Omental fat pad (tissue), 4 donors: ENCODE measurements around the gene NBEA. TPM values are rescaled to one million over a fixed set of nuclear protein-coding genes. Genes with fewer than 3 reads are reported as not detected.

Experiments used
- ATAC-seq: fragments of 150-250 bp; one replicate; pipeline ENCODE4 v1.9.1; 2016; ENCODE audit warnings: mild to moderate bottlenecking, moderate library complexity; ENCODE audit not compliant: low FRiP score
- DNase-seq: peaks from one replicate; pipeline ENCODE4 v3.0.0-alpha.2; 2019; ENCODE audit warnings: low spot score
- total RNA-seq, 4 donors: library from RNA; depleted of rRNA; stranded (reverse); fragments of >200 nt; gene quantifications; one replicate each; pipeline ENCODE4 v1.1.0, GENCODE V29; 2016
- TF ChIP-seq, protein P1 (sequence below), 3 donors: fragments of 450-650 bp; IDR thresholded peaks; one replicate each; pipeline ENCODE4 v1.5.1; 2016 to 2017; ENCODE audit warnings: antibody characterized with exemption in 3 of 3, mild to moderate bottlenecking in 3 of 3, moderate library complexity in 2 of 3

NBEA gene
- total RNA-seq, 4 donors from 2014 or later, result 4.3 to 10.7 (median 6.1) TPM

DNA sequence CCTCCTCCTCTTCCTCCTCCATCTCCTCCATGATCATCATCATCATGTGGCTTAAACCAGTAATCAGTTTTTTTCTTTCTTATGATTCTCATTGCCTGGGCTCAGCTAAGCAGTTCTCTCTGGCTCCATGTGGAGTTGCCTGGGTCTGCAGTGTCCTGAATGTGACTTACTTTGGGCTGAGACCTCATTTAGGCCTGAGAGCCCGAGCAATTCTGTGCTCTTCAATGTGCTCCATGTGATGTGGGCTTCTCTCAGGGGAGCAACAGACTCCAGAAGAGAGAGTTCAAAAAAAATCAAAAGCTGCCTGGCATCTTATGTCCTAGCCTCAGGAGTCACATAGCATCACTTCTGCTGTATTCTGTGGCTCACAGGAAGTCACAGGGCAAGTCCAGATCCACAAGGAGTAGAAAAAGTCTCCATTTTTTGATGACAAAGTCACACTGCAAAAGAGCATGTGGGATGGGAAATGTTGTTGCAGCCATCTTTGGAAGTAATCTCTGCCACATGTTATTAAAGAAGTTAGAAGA is 405.7 kb downstream of the NBEA start:
- no peak for DNase-seq
- TF ChIP-seq, protein P1, sequence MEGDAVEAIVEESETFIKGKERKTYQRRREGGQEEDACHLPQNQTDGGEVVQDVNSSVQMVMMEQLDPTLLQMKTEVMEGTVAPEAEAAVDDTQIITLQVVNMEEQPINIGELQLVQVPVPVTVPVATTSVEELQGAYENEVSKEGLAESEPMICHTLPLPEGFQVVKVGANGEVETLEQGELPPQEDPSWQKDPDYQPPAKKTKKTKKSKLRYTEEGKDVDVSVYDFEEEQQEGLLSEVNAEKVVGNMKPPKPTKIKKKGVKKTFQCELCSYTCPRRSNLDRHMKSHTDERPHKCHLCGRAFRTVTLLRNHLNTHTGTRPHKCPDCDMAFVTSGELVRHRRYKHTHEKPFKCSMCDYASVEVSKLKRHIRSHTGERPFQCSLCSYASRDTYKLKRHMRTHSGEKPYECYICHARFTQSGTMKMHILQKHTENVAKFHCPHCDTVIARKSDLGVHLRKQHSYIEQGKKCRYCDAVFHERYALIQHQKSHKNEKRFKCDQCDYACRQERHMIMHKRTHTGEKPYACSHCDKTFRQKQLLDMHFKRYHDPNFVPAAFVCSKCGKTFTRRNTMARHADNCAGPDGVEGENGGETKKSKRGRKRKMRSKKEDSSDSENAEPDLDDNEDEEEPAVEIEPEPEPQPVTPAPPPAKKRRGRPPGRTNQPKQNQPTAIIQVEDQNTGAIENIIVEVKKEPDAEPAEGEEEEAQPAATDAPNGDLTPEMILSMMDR (IDR thresholded peaks at IDR 0.05), result no peak
- ATAC-seq, result no peak

DNA sequence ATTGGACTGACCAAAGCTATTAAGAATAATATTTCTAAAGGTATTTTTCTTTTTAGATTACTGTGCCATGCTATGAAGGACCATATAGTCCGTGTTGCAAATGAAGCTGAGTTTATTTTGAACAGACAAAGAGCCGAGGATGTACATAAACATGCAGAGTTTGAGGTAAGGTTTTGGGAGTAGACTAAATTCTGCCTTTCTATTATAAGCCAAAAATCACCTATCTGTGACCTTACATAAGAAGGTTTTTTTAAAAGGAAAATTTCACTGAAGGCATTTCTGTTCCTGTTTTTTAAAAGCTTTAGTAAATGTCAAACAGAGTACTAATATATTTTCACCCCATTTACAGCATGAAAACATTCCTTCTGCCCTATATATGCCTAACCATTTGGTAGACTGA is 407.0 kb downstream of the NBEA start:
- TF ChIP-seq, protein P1 (IDR thresholded peaks at IDR 0.05), result no peak
- no peak for ATAC-seq
- DNase-seq, result no peak

DNA sequence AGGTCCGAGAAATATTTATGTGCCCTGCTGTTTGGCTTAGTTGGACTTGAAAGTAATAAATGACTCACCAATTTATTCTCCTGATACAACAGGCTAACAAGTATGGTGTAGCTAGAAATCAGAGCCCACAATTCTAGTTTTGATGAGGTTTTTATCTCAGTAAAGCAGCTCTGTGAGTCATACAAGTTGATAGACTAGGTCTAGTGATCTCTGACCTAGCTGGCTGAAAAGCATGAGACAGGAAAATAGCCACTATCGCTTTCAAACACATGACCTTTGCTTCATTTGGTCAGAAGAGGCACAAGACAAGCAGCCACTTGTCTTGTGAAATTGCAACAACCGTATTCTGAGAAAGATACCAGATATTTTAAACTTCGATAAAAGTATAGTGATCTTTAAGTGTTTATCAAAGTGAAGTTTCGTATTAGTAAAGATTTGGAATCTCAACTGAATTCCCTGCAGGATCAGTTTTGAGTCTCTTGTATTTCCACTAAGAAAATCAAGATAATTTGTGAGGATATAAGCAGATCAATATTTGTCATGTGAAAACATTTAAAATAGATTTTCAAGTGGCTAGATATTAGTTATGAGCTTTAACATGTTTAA is 407.7 kb downstream of the NBEA start:
- TF ChIP-seq, protein P1 (IDR thresholded peaks at IDR 0.05), result no peak
- peak; percentile 44 for ATAC-seq
- DNase-seq, result no peak

DNA sequence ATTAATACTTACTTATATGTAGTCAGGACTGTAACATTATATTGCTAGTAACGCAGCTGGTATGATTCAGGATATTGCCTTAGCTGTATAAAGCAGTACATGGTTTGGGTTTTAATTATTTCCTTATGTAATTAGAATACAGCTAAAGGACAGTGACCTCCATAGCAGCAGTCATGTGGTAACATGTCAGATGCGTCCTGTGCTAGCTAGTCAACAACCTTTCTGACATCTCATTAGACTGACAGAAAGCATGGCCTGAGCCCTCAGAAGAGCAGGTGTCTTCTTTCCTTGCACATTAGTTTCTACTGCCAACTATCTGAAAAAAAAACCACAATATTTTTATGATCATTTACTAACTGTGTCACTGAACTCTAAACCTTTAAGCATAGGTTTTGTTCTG is 412.2 kb downstream of the NBEA start:
- ATAC-seq, result no peak
- TF ChIP-seq, protein P1 (IDR thresholded peaks at IDR 0.05), result no peak
- no peak for DNase-seq

DNA sequence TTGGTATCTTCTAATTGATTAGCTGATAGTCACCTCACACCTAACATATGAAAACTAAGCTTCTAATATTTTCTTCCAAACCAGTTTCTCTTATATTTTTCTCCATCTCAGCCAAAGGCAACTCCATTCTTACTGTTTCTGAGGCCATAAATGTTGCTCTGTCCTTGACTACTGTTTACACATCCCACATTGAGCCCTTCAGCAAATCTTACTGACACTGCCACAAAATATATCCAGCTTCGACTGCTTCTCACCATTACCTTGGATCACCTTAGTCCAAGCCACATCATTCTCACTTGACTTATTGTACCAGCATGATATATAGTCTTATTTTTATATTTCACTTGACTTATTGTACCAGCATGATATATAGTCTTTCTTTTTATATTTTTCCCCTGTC is 412.8 kb downstream of the NBEA start:
- TF ChIP-seq, protein P1 (IDR thresholded peaks at IDR 0.05), result no peak
- ATAC-seq (no peak), DNase-seq (no peak)

DNA sequence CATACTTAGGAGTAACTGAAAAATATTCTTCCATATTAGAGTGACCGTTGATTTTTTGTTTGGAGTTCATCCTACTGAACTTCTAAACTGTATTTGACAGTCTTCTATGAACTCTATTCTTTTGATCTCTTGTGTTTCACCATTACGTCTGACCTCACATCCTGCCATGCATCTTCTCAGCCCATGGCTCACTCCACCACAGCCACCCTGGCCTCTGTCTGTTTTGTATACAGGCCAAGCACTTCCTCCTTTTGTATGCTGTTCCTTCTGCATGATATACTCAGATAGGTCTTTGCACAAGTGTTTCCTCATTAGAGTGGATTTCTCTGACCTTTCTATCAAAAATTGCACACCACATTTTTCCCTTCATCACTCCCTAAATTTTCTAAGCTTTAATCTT is 414.5 kb downstream of the NBEA start:
- ATAC-seq (no peak), DNase-seq (no peak)
- TF ChIP-seq, protein P1 (IDR thresholded peaks at IDR 0.05), result no peak

DNA sequence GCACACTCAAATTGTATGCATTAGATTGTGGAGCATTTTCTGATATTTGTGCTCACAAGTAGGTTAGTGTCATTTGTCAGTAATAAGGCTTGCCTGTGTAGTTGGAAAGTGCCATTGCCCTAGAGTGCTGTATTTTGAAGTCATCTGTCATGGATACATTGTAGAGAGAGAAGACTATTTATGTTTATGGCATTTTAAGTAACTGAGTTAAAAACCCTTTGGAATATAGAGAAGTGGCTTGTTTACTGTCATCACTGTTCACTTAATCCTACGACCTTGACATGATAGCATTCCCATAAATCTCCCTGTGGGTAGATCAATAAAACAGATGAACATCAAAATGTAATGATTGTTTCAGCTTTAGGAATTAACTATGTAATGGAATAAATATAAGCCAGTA is 423.8 kb downstream of the NBEA start:
- TF ChIP-seq, protein P1 (IDR thresholded peaks at IDR 0.05), result no peak
- ATAC-seq (no peak), DNase-seq (no peak)
